ENCODE data around the gene BAIAP2L2. TPM values are rescaled to one million over a fixed set of nuclear protein-coding genes. Genes with fewer than 3 reads are reported as not detected.

BAIAP2L2 gene
- total and polyA plus RNA-seq, 2 donors (not counting 3 experiments of a cell fraction or from before 2014, with no cell fraction given), result 0.20 to 0.35 TPM

DNA sequence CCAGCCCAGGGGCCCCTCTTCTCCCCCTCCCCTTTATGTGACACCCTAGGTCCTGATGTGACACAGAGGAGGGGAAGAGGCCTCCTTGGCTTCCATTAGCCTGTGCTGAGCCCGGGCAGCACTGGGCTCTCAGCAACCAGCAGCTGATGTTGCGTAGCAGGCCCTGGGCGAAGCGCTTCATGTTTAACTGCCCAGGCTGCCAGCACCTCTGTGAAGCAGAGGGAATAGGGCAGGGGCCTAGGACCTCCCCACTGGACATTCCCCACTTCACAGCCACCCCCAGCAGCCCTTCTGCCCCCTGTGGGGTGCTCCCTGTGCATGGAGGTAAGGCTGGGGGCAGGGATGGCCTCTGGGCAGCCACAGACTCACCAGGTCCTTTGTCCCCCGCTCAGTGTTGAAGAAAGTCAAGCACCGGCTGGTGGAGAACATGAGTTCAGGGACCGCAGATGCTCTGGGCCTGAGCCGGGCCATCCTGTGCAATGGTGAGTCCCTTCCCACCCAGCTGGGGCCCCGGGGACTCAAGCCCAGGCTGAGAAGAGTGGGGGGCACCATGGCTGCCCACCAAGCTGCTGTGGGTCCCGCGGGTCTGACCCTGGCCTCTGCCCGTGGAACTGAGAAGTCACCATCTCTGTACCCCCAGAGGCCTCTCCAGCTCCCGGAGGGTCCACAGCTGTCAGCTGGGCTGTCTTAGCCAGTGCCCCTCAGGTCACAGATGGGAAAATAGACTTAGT, 41.7 kb downstream of the BAIAP2L2 start:
- DNase-seq (ENCODE audit: low read depth, low spot score) (no peak), FAIRE-seq (no peak)
- Histone ChIP-seq H4K20me1 (replicated peaks; ENCODE audit: control insufficient read depth, extremely low read depth, insufficient read depth, low read length) (no peaks in the 10 kb centered on the region), H3K4me3 (replicated peaks in 1 of 3; ENCODE audit: insufficient read depth in 1 of 3, low read depth in 1 of 3, low read length in 3 of 3) (no peak overlapping the region), H3K4me2 (ENCODE audit: insufficient read depth, low read length) (no peak overlapping the region), H3K9ac (replicated peaks; ENCODE audit: extremely low read depth, insufficient read depth, low read length) (no peak overlapping the region), H3K27me3 (ENCODE audit: control insufficient read depth in 2 of 2, insufficient read depth in 2 of 2, low read length in 2 of 2) (no peaks in the 10 kb centered on the region), H3K27ac (ENCODE audit: insufficient read depth, low read depth, low read length) (no peak overlapping the region), H3K79me2 (ENCODE audit: control insufficient read depth, insufficient read depth, low read length) (no peaks in the 10 kb centered on the region), H3K4me1 (ENCODE audit: control insufficient read depth, extremely low read depth, insufficient read depth, low read length) (no peaks in the 10 kb centered on the region), H2AFZ (ENCODE audit: low read depth, low read length) (no peak overlapping the region), H3K9me3 (replicated peaks; ENCODE audit: control insufficient read depth, insufficient read depth, low read length) (no peaks in the 10 kb centered on the region), H3K9me1 (replicated peaks; ENCODE audit: control insufficient read depth, extremely low read depth, insufficient read depth, low read length) (no peaks in the 10 kb centered on the region), H3K36me3 (ENCODE audit: control insufficient read depth in 2 of 2, extremely low read depth in 1 of 2, insufficient read depth in 2 of 2, low read length in 2 of 2) (peaks cover 0 to 19% of the 10 kb centered on the region in 2 experiments)
- intact Hi-C loops (cut with micrococcal nuclease) (no loop called here), dilution Hi-C loops (cut with MboI; ENCODE audit: extremely low pct_ligation_motif_present, low sequenced_read_pairs) (no loop called here)
- ChIA-PET CTCF (interaction anchor here (1.0 to 3.2 kb wide), 3 partner anchors 9 to 23 kb away, joined by 3 to 16 read pairs (median 9); no protein-coding TSS in a partner anchor), POLR2A (no interaction called here)
- BruUV-seq (replicated peaks), result no TSS peak
- TF ChIP-seq POLR2A (IDR thresholded peaks at IDR 0.05; ENCODE audit: low read depth, low read length) (no peak), JUN (IDR thresholded peaks at IDR 0.05; ENCODE audit: borderline replicate concordance, insufficient read depth, insufficient read length, low read depth) (no peak), GATA2 (IDR thresholded peaks at IDR 0.05; ENCODE audit: insufficient read depth, insufficient read length, low read depth, low read length) (no peak), EZH2 (IDR thresholded peaks at IDR 0.05; ENCODE audit: borderline replicate concordance, low read depth, low read length, severe bottlenecking) (no peak), FOS (IDR thresholded peaks at IDR 0.05; ENCODE audit: borderline replicate concordance, insufficient read depth, low read length) (no peak), POLR2AphosphoS5 (IDR thresholded peaks at IDR 0.05; ENCODE audit: insufficient read depth, low read depth, low read length) (no peak), MYC (IDR thresholded peaks at IDR 0.05; ENCODE audit: low read depth, low read length) (no peak)
- TF ChIP-seq, protein P1, sequence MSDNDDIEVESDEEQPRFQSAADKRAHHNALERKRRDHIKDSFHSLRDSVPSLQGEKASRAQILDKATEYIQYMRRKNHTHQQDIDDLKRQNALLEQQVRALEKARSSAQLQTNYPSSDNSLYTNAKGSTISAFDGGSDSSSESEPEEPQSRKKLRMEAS (IDR thresholded peaks at IDR 0.05; ENCODE audit: insufficient read depth, insufficient read length), result no peak
- TF ChIP-seq, protein P2, sequence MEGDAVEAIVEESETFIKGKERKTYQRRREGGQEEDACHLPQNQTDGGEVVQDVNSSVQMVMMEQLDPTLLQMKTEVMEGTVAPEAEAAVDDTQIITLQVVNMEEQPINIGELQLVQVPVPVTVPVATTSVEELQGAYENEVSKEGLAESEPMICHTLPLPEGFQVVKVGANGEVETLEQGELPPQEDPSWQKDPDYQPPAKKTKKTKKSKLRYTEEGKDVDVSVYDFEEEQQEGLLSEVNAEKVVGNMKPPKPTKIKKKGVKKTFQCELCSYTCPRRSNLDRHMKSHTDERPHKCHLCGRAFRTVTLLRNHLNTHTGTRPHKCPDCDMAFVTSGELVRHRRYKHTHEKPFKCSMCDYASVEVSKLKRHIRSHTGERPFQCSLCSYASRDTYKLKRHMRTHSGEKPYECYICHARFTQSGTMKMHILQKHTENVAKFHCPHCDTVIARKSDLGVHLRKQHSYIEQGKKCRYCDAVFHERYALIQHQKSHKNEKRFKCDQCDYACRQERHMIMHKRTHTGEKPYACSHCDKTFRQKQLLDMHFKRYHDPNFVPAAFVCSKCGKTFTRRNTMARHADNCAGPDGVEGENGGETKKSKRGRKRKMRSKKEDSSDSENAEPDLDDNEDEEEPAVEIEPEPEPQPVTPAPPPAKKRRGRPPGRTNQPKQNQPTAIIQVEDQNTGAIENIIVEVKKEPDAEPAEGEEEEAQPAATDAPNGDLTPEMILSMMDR (IDR thresholded peaks at IDR 0.05; ENCODE audit: extremely low read depth in 1 of 2, insufficient read depth in 1 of 2, low read depth in 1 of 2, low read length in 2 of 2), result no peak
